ENCODE results near the gene SIM1.

The SIM1 gene

DNA sequence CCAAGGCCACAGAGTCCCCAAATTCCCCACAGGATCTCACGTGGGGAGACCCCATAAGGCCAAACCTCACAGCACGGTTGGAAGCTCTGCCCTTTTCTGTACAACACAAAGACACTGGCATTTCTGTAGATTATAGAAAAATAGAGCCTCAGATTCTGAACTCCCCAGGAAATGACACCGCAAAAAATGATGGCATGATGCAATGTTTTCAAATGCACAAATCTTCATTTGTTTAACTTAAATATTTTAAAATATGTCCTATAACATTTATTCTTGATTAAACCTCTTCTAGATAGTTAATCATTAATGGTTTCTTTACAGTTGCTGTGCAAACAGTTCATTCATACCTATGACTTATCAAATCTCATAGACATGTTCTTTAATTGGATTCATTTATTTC, 33.8 kb downstream of the SIM1 start:
- DNase-seq (ENCODE audit: low read depth in 2 of 2): no peak

DNA sequence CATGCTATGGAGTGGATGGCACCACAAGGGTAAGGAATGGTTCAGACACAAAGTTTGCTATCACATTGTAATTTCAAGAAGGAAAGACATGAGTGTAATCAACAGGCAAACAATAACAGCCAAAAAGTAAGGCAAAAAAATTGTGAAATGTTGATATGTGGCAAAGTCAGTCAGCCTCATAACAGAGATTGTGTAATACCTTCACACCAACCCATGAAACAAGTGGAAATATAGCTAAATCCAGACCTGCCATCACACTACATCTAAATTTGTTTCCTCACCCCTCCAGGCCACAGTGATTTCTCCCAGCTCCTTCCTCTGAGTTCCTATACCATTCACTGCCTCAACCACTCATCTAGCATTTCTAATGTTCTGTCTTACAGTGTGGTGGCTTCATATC, 37.3 kb downstream of the SIM1 start:
- no peak for DNase-seq (ENCODE audit: low read depth in 2 of 2)

DNA sequence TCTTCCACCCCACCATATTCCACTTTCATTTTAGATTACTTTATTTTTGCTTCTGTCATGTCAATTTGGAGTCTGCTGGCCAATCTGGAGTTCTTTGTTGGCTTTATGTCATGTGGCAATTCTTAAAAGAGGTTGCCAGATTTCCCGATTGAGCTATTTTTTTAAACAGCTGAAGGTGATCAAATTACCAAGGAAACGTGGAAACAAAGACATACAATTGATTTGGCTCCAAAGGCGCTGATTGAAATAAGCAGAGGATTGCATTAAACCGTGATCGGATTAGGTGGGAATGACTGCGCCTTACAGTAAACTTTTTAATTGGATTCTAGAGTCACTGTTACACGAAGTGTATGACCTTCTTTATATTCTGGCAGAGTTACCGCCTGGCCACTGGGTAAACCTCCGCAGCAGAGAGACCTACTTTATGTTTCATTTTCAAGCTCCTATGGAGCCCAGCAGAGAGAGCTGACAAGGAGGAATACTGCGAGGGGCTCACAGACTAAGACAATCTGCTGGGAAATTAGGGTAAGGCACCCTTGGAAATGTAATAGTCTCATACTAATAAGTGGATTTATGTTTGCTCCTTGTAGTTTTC, 37.9 kb downstream of the SIM1 start:
- DNase-seq (ENCODE audit: low read depth in 2 of 2): no peak

DNA sequence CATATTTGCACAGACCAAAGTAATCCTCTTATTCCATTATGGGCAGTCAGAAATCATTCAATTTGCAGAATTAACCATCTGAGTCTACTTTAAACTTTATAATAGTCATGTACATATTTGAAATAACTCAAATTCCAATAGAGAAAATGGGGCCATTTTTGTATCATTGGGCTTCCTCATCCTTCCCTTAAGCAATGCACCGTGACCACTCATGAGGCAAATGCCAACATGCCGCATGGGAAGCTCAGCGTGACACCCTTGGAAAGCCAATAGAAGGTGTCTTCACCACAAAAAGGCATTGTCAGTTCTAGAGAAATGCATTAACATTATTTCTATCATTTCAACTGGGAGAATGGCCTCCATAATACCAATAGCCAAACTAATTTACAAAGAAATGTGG, 38.5 kb downstream of the SIM1 start:
- DNase-seq (ENCODE audit: low read depth in 2 of 2): no peak

DNA sequence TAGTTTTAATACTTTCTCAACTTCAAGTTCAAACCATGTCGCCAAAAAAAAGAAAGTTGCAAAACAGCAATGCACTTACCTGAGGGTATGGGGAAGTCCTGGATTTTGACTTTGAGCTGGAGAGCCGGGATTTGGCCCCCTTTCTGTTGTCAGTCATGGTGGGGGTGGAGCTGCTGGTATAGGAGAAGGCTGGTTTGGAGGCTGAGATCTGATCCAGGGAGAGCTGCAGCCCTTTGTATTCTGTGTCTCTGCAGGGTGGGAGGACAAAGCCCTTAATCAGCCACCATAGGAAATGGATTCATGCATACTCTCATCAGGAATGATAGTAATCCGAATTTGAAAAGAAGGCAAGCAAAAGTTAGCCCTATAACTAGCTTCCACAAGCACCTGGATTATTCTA, 44.0 kb downstream of the SIM1 start:
- DNase-seq (ENCODE audit: low read depth in 2 of 2): no peak

DNA sequence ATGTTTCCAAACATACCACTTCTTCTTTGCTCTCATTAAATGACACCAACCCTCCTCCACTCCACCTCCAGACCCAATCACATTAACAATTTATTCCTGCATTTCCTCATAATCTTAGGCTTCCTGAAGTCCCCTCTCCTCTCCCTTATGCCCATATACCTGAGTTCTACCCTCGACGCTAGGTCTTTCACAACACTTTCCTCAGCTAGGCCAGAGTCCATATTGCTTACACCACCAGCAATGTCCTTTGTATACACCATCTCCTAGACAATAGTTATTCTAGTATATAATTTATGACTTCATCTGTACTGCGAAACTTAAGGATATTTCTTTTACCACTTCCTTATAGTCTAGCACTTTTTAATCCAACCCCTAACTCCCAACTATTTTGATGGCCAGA, 47.7 kb downstream of the SIM1 start:
- no peak for DNase-seq (ENCODE audit: low read depth in 2 of 2)

DNA sequence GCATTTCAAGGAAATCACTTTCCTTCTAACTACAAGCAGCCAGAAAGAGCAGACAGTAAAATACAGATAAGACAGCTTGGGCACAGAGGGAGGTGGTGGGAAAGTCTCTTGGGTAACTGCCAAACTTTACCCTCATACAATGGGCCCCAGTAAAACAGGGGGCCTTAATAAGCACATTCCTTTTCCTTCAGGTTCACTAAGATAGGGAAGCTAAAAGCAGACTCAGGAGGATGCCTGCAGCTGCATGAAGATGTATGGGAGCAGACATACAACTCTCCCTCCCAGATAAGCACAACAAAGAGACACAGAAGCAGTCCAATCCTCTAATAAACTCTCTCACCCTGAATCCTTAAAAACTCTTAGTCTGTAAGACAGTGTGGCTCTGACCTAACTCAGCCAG, 49.0 kb downstream of the SIM1 start:
- no peak for DNase-seq (ENCODE audit: low read depth in 2 of 2)

DNA sequence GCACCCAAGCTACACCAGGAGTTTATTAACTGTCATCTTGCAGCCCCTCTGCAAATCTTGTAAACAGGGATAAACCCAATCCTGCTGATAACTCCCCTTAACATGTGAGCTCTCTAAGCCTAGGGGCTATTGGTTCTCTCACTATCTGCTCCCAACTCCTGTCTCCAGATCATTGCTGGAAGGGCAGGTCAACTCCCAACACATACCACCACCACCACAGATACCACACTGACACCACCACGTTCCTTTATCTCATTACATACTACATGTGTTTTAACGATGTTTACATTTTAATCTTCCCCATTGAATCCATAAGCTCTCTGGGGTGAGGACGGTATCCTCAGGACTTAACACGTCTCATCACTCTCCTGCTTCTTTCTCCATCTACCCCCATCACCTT, 51.8 kb downstream of the SIM1 start:
- no peak for DNase-seq (ENCODE audit: low read depth in 2 of 2)

DNA sequence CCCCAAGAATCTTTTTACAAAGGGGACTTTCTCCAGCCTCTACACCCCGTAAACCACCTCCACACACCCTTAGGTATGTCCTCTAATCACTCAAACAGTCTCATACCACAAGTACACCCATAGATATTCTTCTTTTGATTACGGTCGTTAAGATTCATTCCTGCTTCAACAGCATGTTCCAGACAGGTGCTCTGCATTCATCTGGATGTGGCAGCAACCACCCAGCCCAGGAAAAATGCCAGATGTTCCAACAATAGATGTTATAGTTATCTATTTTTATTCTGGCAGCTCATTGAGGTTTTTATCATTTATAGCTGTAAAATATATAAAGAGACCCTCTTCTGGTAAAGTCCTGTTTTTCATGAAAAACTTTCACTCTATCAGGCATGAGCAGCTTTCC, 60.7 kb downstream of the SIM1 start:
- no peak for DNase-seq (ENCODE audit: low read depth in 2 of 2)

DNA sequence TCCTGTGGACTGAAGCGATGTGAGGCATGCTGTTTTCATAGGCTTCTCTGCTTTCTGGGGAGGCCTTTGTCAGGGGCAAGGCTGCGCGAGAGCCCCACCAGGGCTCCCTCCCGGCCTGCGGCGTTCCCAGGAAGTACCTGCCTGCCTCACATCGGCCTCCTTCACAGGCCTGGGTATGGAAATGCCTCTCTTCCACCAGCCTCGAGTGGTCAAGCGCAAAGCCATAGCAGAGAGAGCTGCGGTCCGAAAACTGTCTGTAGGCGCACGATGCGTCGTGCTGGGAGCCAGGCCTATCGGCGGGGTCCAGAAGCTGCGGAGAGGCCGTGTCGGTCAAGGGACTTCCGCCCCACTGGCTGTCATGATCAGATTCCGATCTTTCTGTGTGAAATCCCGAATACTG, 71.2 kb downstream of the SIM1 start:
- DNase-seq (ENCODE audit: low read depth in 2 of 2): no peak

DNA sequence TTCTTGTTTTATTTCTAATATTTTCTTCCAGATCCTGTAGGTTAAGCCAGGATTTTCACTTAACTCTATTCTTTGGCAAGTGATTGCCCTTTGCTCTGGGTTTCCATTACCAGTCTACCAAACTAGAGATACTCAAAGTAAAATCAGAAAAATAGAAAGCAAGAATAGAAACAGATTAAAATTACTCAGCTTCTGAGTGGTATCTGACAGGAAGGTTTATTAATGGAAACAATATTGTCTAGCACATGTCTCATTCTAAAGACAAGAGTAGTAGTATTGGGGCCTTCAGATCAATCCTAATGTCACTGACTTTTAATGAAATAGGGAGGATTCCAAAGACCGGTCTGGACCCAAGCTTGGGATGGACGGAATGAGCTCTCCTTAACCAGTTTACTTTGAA, 72.3 kb downstream of the SIM1 start:
- DNase-seq (ENCODE audit: low read depth in 2 of 2): no peak

DNA sequence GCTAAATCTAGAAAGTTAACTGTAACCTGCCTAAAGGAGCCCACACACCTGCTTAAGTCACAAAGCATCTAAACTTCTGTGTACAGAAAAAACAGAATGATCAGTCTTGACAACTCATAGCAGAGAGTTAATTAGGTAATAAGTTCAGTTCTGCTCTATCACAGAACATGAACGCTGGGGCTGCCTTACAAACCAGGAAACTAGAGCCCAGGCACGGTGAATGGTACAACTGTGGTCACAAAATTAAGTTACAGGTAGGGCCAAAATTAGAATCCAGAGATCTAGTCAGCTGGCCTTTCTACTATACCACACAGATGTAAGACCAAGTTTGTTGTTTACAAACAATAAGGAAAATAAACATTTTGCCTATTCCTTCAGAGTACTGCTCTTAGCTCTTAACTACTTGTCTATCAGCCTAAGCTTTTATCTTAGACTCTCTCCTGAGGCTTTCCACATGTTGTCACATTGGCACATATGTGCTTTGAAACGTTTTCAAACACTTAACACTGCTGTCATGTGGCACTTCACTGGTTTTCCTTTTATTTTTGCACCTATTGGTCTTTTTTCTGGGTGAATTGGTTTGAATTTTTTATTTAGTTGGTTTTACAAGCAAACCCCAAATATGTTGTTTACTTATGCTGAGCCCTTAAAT, 75.7 kb downstream of the SIM1 start:
- no peak for DNase-seq (ENCODE audit: low read depth in 2 of 2)

DNA sequence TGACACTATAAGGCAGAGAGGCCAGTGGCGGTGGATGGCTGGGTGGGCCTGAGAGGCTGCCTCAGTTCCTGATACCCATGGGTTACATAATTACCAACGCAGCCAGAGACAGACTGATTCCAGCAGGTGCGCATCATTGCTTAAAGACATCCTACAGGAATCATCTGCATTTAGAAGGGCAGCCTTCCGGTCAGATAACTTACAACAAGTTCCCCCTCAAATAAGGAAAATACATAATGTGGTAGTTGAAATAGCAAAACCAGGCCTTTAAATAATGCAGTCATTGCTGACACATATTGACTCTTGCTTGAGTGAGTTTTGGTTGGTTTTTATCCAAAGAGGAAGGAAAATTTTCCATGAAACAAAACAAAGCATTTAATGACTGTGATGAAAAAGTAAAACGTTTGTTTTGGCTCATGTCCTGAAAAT, 81.9 kb downstream of the SIM1 start:
- no peak for DNase-seq (ENCODE audit: low read depth in 2 of 2)

DNA sequence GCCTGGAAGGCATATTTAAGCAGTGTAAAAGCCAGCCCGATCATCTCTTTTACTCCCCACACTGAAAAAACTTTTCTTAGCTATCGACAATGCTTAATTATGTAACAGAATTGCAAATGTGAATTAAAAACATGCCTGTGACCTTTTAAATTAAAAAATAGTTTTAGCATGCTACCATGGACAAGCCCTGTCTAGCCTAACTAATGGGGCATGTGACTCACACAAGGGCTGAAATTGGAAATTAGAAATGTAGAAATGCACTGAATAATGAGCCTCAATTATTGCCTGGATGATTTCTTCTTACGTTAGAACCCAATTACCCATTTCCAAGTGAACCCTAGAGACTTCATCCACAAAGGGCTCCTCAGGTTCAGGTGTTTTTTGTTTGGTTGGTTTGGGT, 82.7 kb downstream of the SIM1 start:
- no peak for DNase-seq (ENCODE audit: low read depth in 2 of 2)

DNA sequence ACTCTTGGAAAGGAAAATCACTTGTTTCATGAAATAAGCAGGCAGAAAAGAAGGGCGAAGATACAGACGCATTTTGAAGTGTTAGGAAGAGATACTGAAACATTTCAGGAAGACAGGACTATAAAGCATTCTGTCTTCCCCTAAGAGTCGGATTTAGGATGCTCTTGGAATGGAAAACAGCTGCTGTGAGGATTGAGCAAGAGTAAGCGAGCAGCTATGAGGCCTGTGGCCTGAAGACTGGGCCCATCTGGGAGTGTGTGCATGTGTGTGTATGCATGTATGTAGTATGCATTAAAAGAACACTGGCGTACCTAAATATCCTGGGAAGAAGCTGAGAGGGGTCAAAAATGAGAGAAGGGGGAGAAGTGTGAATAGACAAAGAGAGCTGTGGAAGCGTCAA, 83.6 kb downstream of the SIM1 start:
- no peak for DNase-seq (ENCODE audit: low read depth in 2 of 2)

DNA sequence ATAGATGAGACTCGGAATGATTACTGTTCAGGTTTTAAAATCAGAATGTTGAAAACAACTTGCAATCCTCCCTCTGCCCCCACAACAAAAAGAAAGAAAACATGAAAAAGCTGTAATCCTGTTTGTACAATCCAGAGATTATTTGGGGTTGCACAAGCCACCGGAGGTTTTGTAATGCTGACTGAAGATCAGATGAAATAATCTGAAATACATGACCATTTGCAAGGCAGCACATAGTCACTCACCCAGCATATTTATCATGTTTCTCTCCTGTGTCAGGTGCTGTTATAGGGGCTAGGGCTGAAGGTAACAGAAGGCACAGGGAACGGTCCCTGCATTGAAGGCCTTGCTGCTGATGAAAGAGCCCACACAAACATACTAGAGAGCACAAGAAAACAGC, 85.3 kb downstream of the SIM1 start:
- DNase-seq (ENCODE audit: low read depth in 2 of 2): no peak

DNA sequence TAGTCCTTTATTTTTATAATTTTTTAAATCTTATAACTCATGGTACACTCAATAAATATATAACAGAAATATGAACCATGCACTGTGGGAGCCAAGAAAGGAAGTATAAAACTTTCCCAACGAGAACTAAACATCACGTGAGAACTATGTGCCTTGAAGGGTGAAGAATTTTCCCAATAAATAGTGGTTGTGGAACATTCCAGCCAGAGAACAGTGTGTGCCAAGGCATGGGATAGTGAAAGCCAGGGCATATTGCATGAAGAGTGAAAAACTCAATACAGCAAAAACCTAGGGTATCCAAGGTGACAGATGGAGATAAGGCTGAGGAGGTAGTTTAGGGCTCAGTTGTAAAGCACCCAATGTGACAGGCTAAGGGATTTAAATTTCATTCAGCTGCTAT, 86.1 kb downstream of the SIM1 start:
- DNase-seq (ENCODE audit: low read depth in 2 of 2): no peak

DNA sequence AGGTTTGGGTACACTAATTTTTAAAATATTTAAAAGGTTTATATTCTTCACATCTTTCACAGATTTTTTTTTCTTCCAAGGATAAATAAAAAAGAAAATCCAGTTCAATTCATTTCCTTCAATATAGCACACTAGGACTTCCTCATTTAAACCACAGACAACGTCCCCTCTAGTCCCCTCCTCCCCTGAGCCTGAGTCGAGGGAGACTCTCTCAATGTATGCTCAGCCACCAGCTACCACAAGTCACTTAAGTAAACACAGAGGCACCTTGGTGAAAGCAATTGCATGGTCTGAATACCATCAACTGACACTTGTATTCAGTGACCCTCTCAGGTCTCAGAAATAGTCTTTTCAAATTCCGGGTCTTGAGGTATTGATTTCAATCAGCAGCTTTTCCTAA, 88.6 kb downstream of the SIM1 start:
- no peak for DNase-seq (ENCODE audit: low read depth in 2 of 2)

DNA sequence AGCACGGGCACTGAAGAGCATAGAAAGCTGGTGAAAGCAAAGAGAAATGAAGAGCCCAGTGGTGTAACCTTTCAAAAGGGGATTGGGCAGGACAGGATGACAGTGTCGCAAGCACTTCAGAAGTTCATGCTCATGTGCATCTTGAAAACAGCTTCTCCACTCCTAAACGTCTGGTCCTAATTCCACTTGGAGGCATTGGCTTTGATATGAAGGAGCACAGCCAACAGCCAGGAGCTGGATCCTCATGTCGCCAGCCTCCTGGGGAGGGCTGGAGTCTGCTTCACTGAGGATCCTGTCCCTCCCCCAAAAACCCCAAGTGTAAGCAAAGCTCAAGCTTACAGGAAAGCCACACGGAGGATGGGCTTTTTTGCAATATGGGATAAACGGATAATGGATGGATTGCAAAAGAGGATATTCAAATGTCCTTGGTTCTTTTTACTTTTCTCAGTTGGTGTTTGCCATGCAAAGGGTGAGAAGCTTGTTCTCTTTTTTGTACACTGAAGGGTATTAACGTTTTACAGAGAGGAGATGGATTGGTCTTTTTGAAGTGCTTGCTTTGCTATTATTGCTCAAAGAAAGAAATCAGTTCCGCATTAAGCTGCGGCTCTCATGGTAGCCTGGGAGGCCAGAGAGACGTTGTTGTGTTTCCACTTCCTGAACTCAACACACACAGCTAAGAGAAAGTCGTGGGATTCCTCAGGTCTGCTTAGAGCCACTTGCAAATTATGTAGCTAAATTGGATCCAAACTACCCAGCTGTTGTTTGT, 92.2 kb downstream of the SIM1 start:
- no peak for DNase-seq (ENCODE audit: low read depth in 2 of 2)

DNA sequence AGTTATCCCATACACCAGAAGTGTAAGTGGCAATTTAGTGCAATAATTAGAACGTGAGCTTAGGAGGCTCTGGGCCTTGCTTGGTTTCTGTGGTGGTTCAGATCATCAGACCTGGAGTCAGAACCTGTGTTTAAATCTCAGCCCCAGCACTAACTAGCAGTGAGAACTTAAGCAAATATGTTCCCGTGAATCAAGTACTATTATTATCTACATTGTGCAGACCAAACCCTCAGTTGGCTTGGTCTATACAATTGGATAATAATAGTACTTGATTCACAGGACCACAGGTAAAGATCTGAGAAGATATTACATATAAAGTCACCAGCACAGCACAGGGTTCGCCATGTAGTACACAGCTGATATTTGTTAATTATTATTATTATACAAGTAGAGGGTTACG, 93.1 kb downstream of the SIM1 start:
- DNase-seq (ENCODE audit: low read depth in 2 of 2): no peak

DNA sequence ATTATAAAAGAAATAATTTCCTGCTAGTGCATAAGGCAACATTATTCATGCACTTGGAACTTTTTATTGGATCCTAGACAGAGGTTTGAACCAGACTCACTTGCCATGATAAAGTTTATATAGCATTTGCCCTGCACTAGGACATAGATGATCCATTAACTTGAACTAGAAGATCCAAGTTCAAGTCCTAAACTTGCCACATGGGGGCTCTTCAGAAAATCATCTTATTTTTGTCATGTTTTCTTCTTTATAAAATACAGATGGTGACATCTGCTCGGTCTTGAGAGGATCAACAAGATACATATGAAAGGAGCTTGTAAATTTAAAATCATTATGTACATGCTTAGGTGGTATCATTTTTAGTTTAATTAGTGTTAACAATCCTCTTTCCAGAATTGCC, 94.5 kb downstream of the SIM1 start:
- DNase-seq (ENCODE audit: low read depth in 2 of 2): no peak

DNA sequence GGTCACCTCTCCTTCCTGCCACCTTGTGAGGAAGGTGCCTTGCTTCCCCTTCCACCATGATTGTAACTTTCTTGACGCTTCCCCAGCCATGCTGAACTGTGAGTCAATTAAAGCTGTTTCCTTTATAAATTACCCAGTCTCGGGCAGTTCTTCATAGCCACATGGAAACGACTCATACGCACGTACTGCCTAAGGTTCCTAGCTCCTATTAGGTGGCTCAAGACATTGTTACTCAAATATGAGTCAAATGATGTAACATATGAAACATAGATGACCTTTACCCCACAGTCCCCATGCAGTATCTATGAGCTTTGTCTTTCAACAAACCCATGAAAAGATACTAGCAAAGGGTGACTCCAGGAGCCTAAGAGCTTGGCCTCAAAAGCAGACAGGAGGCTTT, 98.3 kb downstream of the SIM1 start:
- no peak for DNase-seq (ENCODE audit: low read depth in 2 of 2)

DNA sequence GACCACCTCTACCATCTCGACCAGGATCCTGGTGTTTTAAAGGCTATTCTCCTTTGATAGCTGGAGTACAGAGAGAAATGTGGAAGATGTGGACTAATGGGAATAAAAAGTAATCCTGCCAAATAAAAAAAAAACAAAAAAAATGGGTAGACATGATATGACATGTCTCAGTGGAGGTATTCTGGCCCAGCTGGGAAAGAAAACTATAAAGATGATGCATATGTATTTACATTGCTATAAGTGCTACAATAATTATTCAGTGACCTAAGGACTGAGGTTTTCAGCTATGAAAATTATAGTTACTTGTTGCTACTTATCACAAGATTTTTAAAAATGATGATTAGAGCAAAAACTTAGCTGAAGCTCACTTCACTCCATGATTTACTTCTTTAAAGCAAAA, 101.1 kb downstream of the SIM1 start:
- no peak for DNase-seq (ENCODE audit: low read depth in 2 of 2)
